GM06990 (cell line): ENCODE data around the gene FAM131C.

ENCODE experiments used
- DNase-seq: peaks from one replicate; pipeline ENCODE4 v3.0.0-alpha.2; 2011; ENCODE audit not compliant: insufficient read length; ENCODE audit errors: extremely low read depth
- H3K27me3 ChIP-seq: replicated peaks from 2 replicates; pipeline ENCODE4 v1.6.0; 2011; ENCODE audit warnings: low read length; ENCODE audit not compliant: control insufficient read depth, insufficient read depth
- H3K36me3 ChIP-seq: 2 replicates; pipeline ENCODE4 v1.5.1; 2011; ENCODE audit warnings: low read length; ENCODE audit not compliant: control insufficient read depth, insufficient read depth
- H3K4me3 ChIP-seq: replicated peaks from 2 replicates; pipeline ENCODE4 v1.5.1; 2011; ENCODE audit warnings: low read depth, mild to moderate bottlenecking, control low read depth, low read length
- TF ChIP-seq, protein P1 (sequence below): IDR thresholded peaks from 2 replicates; pipeline ENCODE4 v1.5.1; 2011; ENCODE audit warnings: low read length, control low read depth, mild to moderate bottlenecking, inconsistent platforms; ENCODE audit not compliant: insufficient read depth, poor library complexity, severe bottlenecking

Gene FAM131C

DNA sequence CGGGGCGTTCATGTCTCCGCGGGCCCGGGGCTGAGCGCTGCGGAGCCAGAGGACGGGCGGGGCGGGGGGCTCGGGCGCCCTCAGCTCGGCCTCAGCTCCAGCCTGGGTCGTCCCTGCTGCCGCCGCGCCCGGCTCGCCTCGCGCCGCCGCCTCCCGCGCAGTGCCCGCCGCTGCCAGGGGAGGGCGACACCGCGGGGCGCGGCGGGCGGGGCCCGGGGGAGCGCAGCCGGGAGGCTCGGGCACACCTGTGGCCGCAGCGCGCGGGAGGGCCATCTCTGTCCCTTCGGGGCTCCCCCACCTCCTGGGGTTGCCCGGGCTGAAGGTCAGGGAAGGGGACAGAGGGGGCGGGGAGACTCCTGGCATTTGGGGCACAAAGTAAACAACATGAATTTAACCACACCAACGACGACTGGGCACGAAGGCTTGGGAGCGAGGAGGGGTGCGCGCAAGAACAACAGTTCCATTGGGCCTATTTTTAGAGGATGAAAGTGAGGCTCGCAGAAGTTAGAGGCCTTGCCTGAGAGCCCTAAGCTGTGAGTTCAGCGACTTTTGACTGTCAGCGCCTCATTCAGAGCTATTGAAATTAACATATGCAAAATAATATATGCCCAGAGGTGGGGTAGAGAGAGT is at the start of gene FAM131C:
FAM131C (minus strand) TSS at position 162 of the 630 bp plus-strand sequence. CDS start 209 bp downstream, outside the sequence.
- peak; percentile 48 for DNase-seq
- TF ChIP-seq, protein P1, sequence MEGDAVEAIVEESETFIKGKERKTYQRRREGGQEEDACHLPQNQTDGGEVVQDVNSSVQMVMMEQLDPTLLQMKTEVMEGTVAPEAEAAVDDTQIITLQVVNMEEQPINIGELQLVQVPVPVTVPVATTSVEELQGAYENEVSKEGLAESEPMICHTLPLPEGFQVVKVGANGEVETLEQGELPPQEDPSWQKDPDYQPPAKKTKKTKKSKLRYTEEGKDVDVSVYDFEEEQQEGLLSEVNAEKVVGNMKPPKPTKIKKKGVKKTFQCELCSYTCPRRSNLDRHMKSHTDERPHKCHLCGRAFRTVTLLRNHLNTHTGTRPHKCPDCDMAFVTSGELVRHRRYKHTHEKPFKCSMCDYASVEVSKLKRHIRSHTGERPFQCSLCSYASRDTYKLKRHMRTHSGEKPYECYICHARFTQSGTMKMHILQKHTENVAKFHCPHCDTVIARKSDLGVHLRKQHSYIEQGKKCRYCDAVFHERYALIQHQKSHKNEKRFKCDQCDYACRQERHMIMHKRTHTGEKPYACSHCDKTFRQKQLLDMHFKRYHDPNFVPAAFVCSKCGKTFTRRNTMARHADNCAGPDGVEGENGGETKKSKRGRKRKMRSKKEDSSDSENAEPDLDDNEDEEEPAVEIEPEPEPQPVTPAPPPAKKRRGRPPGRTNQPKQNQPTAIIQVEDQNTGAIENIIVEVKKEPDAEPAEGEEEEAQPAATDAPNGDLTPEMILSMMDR, result no peak
- Histone ChIP-seq H3K4me3 (peak within 1 kb of the TSS; percentile 28; the same call in 1 of the 2 replicates), H3K27me3 (no peaks in the 10 kb centered on the region; the same call in 1 of the 2 replicates), H3K36me3 (no peaks in the 10 kb centered on the region)

GRCh38 chr1:16122916-16123315 is 49.5 kb upstream of the FAM131C start:
- TF ChIP-seq, protein P1, result no peak
- H3K36me3 ChIP-seq, result no peaks in the 10 kb centered on the region
- DNase-seq, result no peak
- H3K27me3 ChIP-seq, result peaks cover 3% of the 10 kb centered on the region
- no peak overlapping the region for H3K4me3 ChIP-seq

DNA sequence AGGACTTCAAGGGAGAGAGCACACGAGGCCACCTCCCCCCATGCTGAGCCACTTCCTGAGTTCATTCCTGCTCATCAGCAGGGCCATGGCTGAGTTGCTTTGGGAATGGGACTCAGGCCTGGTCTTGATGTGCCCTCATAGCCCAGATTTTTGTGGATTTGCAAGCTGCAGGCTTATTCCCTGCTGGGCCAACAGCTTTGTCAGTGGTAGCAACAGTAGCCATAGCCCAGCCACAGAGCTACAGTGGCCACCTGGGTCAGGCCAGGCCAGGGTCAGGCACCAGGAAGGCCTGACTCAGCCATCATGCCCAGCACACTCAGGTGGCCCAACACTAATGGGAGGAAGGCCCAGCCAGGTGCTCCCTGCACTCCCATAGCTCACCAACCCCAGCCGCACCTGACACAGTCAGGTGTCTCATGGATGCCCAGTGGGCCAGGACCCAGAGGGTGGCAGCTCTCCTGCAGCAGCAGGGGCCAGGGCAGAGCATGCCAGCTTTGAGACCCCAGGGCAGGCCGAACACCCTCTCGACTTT is 49.0 kb upstream of the FAM131C start:
- Histone ChIP-seq H3K27me3 (peaks cover 3% of the 10 kb centered on the region), H3K4me3 (no peak overlapping the region), H3K36me3 (no peaks in the 10 kb centered on the region)
- TF ChIP-seq, protein P1, result no peak
- no peak for DNase-seq

GRCh38 chr1:16120940-16121410 is 47.5 kb upstream of the FAM131C start:
- TF ChIP-seq, protein P1, result no peak
- DNase-seq, result no peak
- Histone ChIP-seq H3K27me3 (peaks cover 3% of the 10 kb centered on the region), H3K36me3 (no peaks in the 10 kb centered on the region), H3K4me3 (no peak overlapping the region)

DNA sequence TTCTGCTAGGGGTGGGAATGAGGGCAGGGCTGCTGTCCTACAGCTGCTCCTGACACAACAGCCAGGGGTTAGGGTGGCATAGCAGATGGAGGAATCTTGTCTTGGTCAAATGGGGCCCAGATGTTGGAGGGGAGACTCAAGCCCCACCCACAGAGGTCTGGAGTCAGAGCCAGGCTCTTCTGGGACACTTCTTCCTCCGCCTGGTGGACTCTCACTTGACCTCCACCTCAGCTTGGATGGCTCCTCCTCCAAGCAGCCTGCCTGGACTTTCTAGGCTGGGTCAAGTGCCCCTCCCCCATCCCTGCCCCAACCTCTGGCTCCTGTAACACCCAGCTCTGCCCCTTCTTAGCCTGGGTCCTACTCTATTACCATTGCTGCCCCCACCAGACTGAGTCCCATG is 47.0 kb upstream of the FAM131C start:
- no peaks in the 10 kb centered on the region for H3K36me3 ChIP-seq
- TF ChIP-seq, protein P1, result no peak
- DNase-seq, result no peak
- peaks cover 3% of the 10 kb centered on the region for H3K27me3 ChIP-seq
- H3K4me3 ChIP-seq, result no peak overlapping the region
